MM.1S (cell line): ENCODE results near the gene TTYH3.

ENCODE experiments used
- EZH2phosphoT487 ChIP-seq: fragments of 300-600 bp; sonication (generic); IDR thresholded peaks from 2 replicates; pipeline ENCODE4 v1.6.1; 2018; ENCODE audit warnings: antibody characterized with exemption, low read length
- TF ChIP-seq, protein P1 (sequence below): fragments of 300-600 bp; sonication (generic); IDR thresholded peaks from 2 replicates; pipeline ENCODE4 v1.5.1; 2016; ENCODE audit warnings: antibody characterized with exemption, low read length, mixed read lengths

DNA sequence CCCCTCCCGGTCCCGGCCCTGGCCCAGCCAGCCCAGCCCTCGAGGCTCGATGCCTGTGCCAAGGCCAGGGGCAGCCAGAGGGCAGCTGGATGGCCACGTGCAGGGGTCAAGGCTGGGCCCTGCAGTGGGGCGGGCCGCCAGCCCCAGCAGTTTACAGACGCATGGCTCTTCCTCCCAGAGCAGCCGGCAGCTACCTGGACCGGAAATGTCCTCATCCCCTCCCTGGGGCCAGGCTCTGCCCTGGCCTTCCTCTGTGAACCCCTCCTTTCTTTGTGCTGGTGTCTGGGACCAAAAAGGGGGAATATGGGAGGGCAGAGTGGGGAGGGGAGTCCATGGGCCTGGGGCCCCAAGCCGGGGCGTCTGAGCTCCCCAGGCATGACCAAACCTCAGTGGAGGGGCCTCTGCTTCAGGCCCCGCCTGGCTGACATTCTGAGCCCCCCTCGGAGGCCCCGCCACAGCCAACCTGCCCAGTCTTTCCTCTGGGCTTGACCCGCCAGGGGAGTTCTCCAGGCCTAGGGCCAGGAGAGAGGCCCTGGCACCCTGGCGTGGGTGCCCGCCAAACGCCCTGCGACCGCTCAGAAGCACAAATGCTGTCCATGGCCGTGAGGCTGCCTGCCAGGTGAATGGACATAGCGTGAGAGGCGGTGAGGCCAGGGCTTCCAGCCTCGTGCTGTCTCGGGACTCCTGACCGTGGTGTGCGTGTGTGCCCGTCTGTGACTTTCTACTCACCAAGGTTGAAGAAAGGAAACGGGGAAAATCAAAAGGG lies 31.5 kb downstream of the TTYH3 start:
- TF ChIP-seq, protein P1, sequence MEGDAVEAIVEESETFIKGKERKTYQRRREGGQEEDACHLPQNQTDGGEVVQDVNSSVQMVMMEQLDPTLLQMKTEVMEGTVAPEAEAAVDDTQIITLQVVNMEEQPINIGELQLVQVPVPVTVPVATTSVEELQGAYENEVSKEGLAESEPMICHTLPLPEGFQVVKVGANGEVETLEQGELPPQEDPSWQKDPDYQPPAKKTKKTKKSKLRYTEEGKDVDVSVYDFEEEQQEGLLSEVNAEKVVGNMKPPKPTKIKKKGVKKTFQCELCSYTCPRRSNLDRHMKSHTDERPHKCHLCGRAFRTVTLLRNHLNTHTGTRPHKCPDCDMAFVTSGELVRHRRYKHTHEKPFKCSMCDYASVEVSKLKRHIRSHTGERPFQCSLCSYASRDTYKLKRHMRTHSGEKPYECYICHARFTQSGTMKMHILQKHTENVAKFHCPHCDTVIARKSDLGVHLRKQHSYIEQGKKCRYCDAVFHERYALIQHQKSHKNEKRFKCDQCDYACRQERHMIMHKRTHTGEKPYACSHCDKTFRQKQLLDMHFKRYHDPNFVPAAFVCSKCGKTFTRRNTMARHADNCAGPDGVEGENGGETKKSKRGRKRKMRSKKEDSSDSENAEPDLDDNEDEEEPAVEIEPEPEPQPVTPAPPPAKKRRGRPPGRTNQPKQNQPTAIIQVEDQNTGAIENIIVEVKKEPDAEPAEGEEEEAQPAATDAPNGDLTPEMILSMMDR = no peak
- no peak for TF ChIP-seq EZH2phosphoT487
